GM10847 (cell line): ENCODE measurements around the gene SAP25.
A peak's percentile ranks its signal among the peaks of the same experiment; 100 is the strongest.

Experiments
- POLR2A ChIP-seq: IDR thresholded peaks from 2 replicates; pipeline ENCODE4 v1.6.1; 2011; ENCODE audit not compliant: insufficient read length; ENCODE audit errors: extremely low read depth

The SAP25 gene

GRCh38 chr7:100603726-100604027 lies 30.0 kb upstream of the SAP25 start:
- no peak for TF ChIP-seq POLR2A

GRCh38 chr7:100602889-100603725 lies 29.4 kb upstream of the SAP25 start:
- no peak for TF ChIP-seq POLR2A

- no peak for TF ChIP-seq POLR2A
Observed at GRCh38 chr7:100600730-100601038, 27.0 kb upstream of the SAP25 start.

- no peak for TF ChIP-seq POLR2A
Observed at GRCh38 chr7:100599911-100600729, 26.4 kb upstream of the SAP25 start.

GRCh38 chr7:100598425-100598824 lies 24.7 kb upstream of the SAP25 start:
- no peak for TF ChIP-seq POLR2A

- no peak for TF ChIP-seq POLR2A
Observed at GRCh38 chr7:100595188-100595587, 21.5 kb upstream of the SAP25 start.

- TF ChIP-seq POLR2A = no peak
Observed at GRCh38 chr7:100591596-100591995, 17.9 kb upstream of the SAP25 start.

GRCh38 chr7:100590077-100590737 lies 16.5 kb upstream of the SAP25 start:
- TF ChIP-seq POLR2A = no peak

GRCh38 chr7:100589341-100589947 lies 15.7 kb upstream of the SAP25 start:
- TF ChIP-seq POLR2A = no peak

- no peak for TF ChIP-seq POLR2A
Observed at GRCh38 chr7:100588438-100588837, 14.7 kb upstream of the SAP25 start.

- TF ChIP-seq POLR2A = peak; percentile 45
Observed at GRCh38 chr7:100586266-100587025, 12.7 kb upstream of the SAP25 start, which contains the start of gene FBXO24. FBXO24 (plus strand) TSS chr7:100586328; CDS start chr7:100586626, 298 bp downstream.

- TF ChIP-seq POLR2A = peak; percentile 96
Observed at GRCh38 chr7:100585511-100586265, 12.0 kb upstream of the SAP25 start, which contains the start of gene LRCH4. LRCH4 (minus strand) TSS chr7:100586129; CDS start chr7:100586100, 29 bp downstream.

GRCh38 chr7:100584683-100585510 lies 11.2 kb upstream of the SAP25 start:
- TF ChIP-seq POLR2A = no peak
